ENCODE data around the gene GPC3.

- TF ChIP-seq ZNF532 (CRISPR knock-in tag; IDR thresholded peaks at IDR 0.05; ENCODE audit: borderline replicate concordance) (no peak), CBFB (CRISPR knock-in tag; IDR thresholded peaks at IDR 0.05; ENCODE audit: low read depth) (no peak)
Observed at GRCh38 chrX:133776072-133776471, 209.3 kb downstream of the GPC3 start.
